Upper lobe of left lung (tissue), 6 donors: Measurements from ENCODE around the gene OSBPL8. TPM values are rescaled to one million over a fixed set of nuclear protein-coding genes. Genes with fewer than 3 reads are reported as not detected.

Experiments used
- small RNA-seq, 4 donors: library from RNA; depleted of rRNA; stranded (forward); fragments of <200 nt; gene quantifications; one replicate each; pipeline ENCODE3, GENCODE V24; 2016
- total RNA-seq, 6 donors: library from RNA; depleted of rRNA in 4 of 6; stranded (reverse); fragments of >200 nt in 4 of 6; gene quantifications; one replicate each; pipeline versions ENCODE4 v1.1.0 to v1.2.1, GENCODE V29; 2016 to 2021
- donor health status: DM: no; HTN: no; CAD: no; lungs with moderate emphysema.
- donor health status: DM: no; HTN: yes; CAD: no; lungs with severe emphysema.

Gene OSBPL8
- total RNA-seq, 6 donors from 2014 or later = 35.6 to 103 (median 73.3) TPM

Small RNA genes lying within 50 kb of the gene (small RNA-seq; reads per million reads assigned to genes)
- gene RN7SKP172 = 0 reads per million in 4 donors

Other genes with a start within 250 kb of the OSBPL8 start
- 10 to 100 TPM in 3 of 6 donors, 1 to 10 TPM in 3; 3.2 to 18.5 (median 9.7) TPM for gene BBS10, start 211.4 kb downstream of the OSBPL8 start, total RNA-seq
- gene ZDHHC17, start 204.3 kb upstream of the OSBPL8 start, total RNA-seq = 100 to 1,000 TPM in 1 of 6 donors, 10 to 100 TPM in 5; 13.0 to 107 (median 30.0) TPM